Measurements from ENCODE around the gene SIGLEC12. TPM values are rescaled to one million over a fixed set of nuclear protein-coding genes. Genes with fewer than 3 reads are reported as not detected.
A peak's percentile ranks its signal among the peaks of the same experiment; 100 is the strongest.
"Not testable (repeated sequence)": the region's sequence is repeated elsewhere in the genome, so short reads cannot be mapped to it uniquely, and the experiment has no call there.

SIGLEC12 gene
- total RNA-seq, 3 donors from 2014 or later (not counting 1 experiment from before 2014, with no cell fraction given), result 0.50 to 0.57 TPM; not detected in 1

DNA sequence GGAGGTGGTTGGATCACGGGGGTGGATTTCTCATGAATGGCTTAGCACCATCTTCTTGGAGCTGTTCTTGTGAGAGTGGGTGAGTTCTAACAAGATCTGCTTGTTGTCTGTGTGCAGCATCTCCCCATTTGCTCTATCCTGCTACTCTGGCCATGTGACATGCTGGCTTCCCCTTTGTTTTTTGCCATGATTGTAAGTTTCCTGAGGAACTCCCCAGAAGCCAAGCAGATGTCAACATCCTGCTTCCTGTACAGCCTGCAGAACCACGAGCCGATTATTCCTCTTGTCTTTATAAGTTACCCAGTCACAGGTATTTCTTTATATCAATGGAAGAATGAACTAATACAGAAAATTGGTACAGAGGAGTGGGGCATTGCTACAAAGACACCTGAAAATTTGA is 2.3 kb upstream of the SIGLEC12 start:
- Mint-ChIP-seq H3K36me3 (no peaks in the 10 kb centered on the region), H3K27ac (no peak overlapping the region), H3K4me1 (peaks cover 7 to 15% of the 10 kb centered on the region in 2 donors), H3K4me3 (no peak overlapping the region), H3K27me3 (ENCODE audit: low read depth in 2 of 2) (peaks cover 0 to 2% of the 10 kb centered on the region in 2 donors), H3K9me3 (no peaks in the 10 kb centered on the region)
- Histone ChIP-seq H3K4me1 (ENCODE audit: control insufficient read depth, insufficient read depth, low read length) (peaks cover 17% of the 10 kb centered on the region), H3K27ac (ENCODE audit: low read length) (no peak overlapping the region), H3K27me3 (ENCODE audit: control insufficient read depth, insufficient read depth, low read length) (no peaks in the 10 kb centered on the region), H3K36me3 (ENCODE audit: control insufficient read depth, insufficient read depth, low read length) (no peaks in the 10 kb centered on the region), H3K4me3 (ENCODE audit: low read length) (no peak overlapping the region), H3K9me3 (ENCODE audit: control insufficient read depth, insufficient read depth, low read length) (no peaks in the 10 kb centered on the region)
- DNase-seq (no peak), ATAC-seq (no peak)
- no peak for TF ChIP-seq CTCF (IDR thresholded peaks at IDR 0.05)
- 60% methylated on average over 3 of the region's 3 CpGs for WGBS (ENCODE audit: insufficient coverage)
- intact Hi-C loops (cut with micrococcal nuclease), result no loop called here

DNA sequence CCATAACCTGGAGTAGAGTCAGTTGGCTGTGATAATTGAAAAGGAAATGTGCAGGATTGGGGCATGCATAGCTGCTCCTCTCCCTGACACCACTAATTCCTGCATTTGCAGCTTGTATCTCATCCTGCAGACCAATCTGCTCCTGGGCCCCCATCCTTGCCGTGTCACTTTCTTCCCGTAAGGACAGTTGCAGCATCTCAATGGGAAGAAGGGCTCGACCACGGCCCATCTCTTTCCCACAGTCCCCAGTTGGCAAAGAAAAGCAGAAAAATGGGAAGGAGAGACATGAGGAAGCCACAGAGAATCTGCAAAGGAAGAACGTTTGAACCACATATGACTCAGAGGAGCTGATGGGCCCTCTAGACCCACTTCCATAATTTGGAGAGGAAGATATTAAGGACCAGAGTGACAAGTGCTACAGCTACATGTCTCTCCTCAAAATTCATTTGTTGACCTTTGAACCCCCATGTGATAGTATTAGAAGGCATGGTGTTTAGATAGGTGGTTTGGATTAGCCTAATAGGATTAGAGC is 1.8 kb upstream of the SIGLEC12 start:
- DNase-seq, result no peak
- peaks cover 3 to 7% of the 10 kb centered on the region in 2 donors for H3K27me3 Mint-ChIP-seq (ENCODE audit: low read depth in 2 of 2)
- no peaks in the 10 kb centered on the region for H3K9me3 Mint-ChIP-seq
- no peak overlapping the region for H3K4me3 Mint-ChIP-seq
- no peak for TF ChIP-seq CTCF (IDR thresholded peaks at IDR 0.05)
- WGBS (ENCODE audit: insufficient coverage), result 39% methylated on average over 5 of the region's 5 CpGs
- H3K4me1 Mint-ChIP-seq, result peaks cover 7 to 15% of the 10 kb centered on the region in 2 donors
- no peaks in the 10 kb centered on the region for H3K36me3 Mint-ChIP-seq
- intact Hi-C loops (cut with micrococcal nuclease), result no loop called here
- Histone ChIP-seq H3K4me3 (ENCODE audit: low read length) (no peak overlapping the region), H3K36me3 (ENCODE audit: control insufficient read depth, insufficient read depth, low read length) (no peaks in the 10 kb centered on the region), H3K9me3 (ENCODE audit: control insufficient read depth, insufficient read depth, low read length) (no peaks in the 10 kb centered on the region), H3K27me3 (ENCODE audit: control insufficient read depth, insufficient read depth, low read length) (no peaks in the 10 kb centered on the region), H3K4me1 (ENCODE audit: control insufficient read depth, insufficient read depth, low read length) (peaks cover 17% of the 10 kb centered on the region), H3K27ac (ENCODE audit: low read length) (no peak overlapping the region)
- H3K27ac Mint-ChIP-seq, result no peak overlapping the region
- no peak for ATAC-seq

DNA sequence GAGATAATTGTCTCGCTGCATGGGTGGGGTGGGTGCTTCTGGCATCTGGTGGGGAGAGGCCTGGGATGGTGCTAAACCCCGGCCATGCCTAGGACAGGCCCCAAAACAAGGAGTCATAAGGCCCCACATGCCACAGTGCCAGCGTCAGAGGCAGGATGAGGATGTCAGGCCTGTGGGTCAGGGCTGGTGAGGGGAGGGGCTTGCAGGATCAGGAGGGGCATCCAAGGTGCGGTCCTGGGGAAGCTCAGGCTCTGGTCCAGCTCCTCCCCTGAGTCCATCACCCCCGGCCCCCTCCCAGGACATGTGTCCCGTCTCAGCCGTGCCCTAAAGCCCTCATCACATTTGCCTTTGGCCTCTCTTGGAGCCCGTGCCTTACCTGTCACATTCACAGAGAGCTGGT is 669 bp downstream of the SIGLEC12 start:
- H3K27ac Mint-ChIP-seq, result peak overlapping the region in 1 of 2 donors; percentile 59
- H3K4me3 ChIP-seq (ENCODE audit: low read length); H3K36me3 ChIP-seq (ENCODE audit: control insufficient read depth, insufficient read depth, low read length); H3K9me3 Mint-ChIP-seq; H3K27me3 Mint-ChIP-seq (ENCODE audit: low read depth in 2 of 2); H3K36me3 Mint-ChIP-seq; DNase-seq; H3K27me3 ChIP-seq (ENCODE audit: control insufficient read depth, insufficient read depth, low read length); H3K9me3 ChIP-seq (ENCODE audit: control insufficient read depth, insufficient read depth, low read length); H3K27ac ChIP-seq (ENCODE audit: low read length); intact Hi-C loops (cut with micrococcal nuclease): not testable (repeated sequence)
- peak in 1 of 3 donors; percentile 21 for ATAC-seq
- WGBS (ENCODE audit: insufficient coverage), result 65% methylated on average over 8 of the region's 8 CpGs
- H3K4me1 Mint-ChIP-seq, result peaks cover 7 to 15% of the 10 kb centered on the region in 2 donors
- H3K4me1 ChIP-seq (ENCODE audit: control insufficient read depth, insufficient read depth, low read length), result peaks cover 17% of the 10 kb centered on the region
- peak overlapping the region; percentile 53 for H3K4me3 Mint-ChIP-seq

DNA sequence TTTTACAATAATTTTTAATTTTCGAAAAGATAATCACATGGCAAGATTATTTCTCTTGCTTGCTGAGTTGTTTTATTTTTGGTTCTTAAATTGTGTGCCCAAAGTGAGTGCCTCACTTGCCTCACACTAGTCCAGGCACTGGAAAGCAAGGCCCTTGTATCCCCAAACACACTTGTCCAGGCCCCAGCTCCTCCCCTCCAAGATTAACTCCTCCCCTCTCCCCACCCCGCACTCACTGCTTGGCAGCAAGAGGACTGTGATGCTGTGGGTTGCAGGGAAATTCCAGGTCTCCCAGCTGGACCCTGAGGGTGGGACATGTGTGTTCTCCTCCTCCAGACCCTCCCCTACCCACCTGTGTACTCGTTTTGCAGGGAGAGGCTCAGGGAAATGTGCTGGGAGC is 3.9 kb downstream of the SIGLEC12 start:
- Histone ChIP-seq H3K9me3 (ENCODE audit: control insufficient read depth, insufficient read depth, low read length) (no peaks in the 10 kb centered on the region), H3K27me3 (ENCODE audit: control insufficient read depth, insufficient read depth, low read length) (no peaks in the 10 kb centered on the region), H3K4me1 (ENCODE audit: control insufficient read depth, insufficient read depth, low read length) (peaks cover 16% of the 10 kb centered on the region), H3K27ac (ENCODE audit: low read length) (no peak overlapping the region), H3K4me3 (ENCODE audit: low read length) (no peak overlapping the region), H3K36me3 (ENCODE audit: control insufficient read depth, insufficient read depth, low read length) (no peaks in the 10 kb centered on the region)
- WGBS (ENCODE audit: insufficient coverage), result 50% methylated on average over 1 of the region's 3 CpGs
- Mint-ChIP-seq H3K4me1 (peaks cover 7 to 15% of the 10 kb centered on the region in 2 donors), H3K27ac (no peak overlapping the region), H3K27me3 (ENCODE audit: low read depth in 2 of 2) (peaks cover 13 to 18% of the 10 kb centered on the region in 2 donors), H3K4me3 (no peak overlapping the region), H3K9me3 (no peaks in the 10 kb centered on the region), H3K36me3 (no peaks in the 10 kb centered on the region)
- no peak for TF ChIP-seq CTCF (IDR thresholded peaks at IDR 0.05)
- DNase-seq (no peak), ATAC-seq (no peak)
- intact Hi-C loops (cut with micrococcal nuclease), result no loop called here

Measured in natural killer cell (primary cell).